Peyer's patch (tissue), 4 donors: ENCODE measurements around the gene SPAG16. TPM values are rescaled to one million over a fixed set of nuclear protein-coding genes. Genes with fewer than 3 reads are reported as not detected.

Source experiments
- DNase-seq, 3 donors: peaks; one replicate each; pipeline ENCODE4 v3.0.0-alpha.2; 2017 to 2019
- H3K27ac ChIP-seq, 4 donors: fragments of 200-600 bp; sonication (generic); one replicate each; pipeline ENCODE4 v1.5.1; 2016 to 2019
- H3K27me3 ChIP-seq, 2 donors: fragments of 200-600 bp; sonication (generic); one replicate each; pipeline ENCODE4 v1.5.1; 2019
- H3K36me3 ChIP-seq, 3 donors: fragments of 200-600 bp; sonication (generic); one replicate each; pipeline ENCODE4 v1.5.1; 2016 to 2019
- H3K4me1 ChIP-seq, 4 donors: fragments of 200-600 bp; sonication (generic); one replicate each; pipeline ENCODE4 v1.5.1; 2016 to 2019
- H3K4me3 ChIP-seq, 4 donors: fragments of 200-600 bp; sonication (generic); 1 replicate in 3 of 4; 2 replicates in 1 of 4; pipeline ENCODE4 v1.5.1; 2016 to 2019; ENCODE audit warnings: mild to moderate bottlenecking in 1 of 4
- H3K9me3 ChIP-seq, 4 donors: fragments of 200-600 bp; sonication (generic); one replicate each; pipeline ENCODE4 v1.5.1; 2016 to 2019; ENCODE audit warnings: mild to moderate bottlenecking in 1 of 4
- POLR2A ChIP-seq, 2 donors: fragments of 450-650 bp; IDR thresholded peaks; one replicate each; pipeline ENCODE4 v1.5.1; 2017; ENCODE audit warnings: antibody characterized with exemption in 2 of 2, mild to moderate bottlenecking in 2 of 2, moderate library complexity in 2 of 2
- total RNA-seq, 4 donors: library from RNA; depleted of rRNA; stranded (reverse); fragments of >200 nt; gene quantifications; one replicate each; pipeline ENCODE4 v1.1.0, GENCODE V29; 2016
- TF ChIP-seq, protein P1 (sequence below), 6 experiments: fragments of 450-650 bp in 4 of 6; fragments of 200-600 bp in 2 of 6; sonication (generic) in 1 of 6; IDR thresholded peaks; one replicate each; pipeline ENCODE4 v1.5.1; 2017 to 2019; ENCODE audit warnings: antibody characterized with exemption in 6 of 6, mild to moderate bottlenecking in 3 of 6, moderate library complexity in 1 of 6

Gene SPAG16
- total RNA-seq, 4 donors from 2014 or later: 5.5 to 43.7 (median 10.0) TPM

DNA sequence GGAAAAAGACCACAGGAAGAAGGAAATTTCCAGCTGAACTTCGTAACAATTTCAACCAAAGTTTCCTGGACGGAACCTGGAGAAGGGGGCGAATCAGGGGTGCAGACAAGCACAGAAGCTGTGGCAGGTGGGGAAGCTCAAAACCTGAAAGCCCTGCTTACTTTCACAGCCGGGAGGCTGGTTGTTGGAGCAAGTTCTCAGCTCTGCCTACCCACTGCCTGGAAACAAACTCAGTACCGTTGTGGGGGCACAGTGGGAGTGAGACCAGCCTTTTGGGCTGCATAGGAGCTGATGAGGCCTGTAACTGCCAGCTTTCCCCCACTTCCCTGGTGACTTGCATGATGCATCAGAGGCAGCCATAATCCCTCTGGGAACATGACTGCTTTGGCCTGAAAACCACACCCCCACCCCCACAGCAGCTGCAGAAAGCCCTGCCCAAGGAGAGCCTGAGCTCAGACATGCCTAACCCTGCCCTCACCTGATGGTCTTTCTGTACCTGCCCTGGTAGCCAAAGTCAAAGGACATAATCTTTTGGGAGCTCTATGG lies 919.6 kb downstream of the SPAG16 start:
- H3K36me3 ChIP-seq: no peaks in the 10 kb centered on the region
- no peaks in the 10 kb centered on the region for H3K4me1 ChIP-seq
- H3K4me3 ChIP-seq: no peak overlapping the region
- no peak for TF ChIP-seq POLR2A (IDR thresholded peaks at IDR 0.05)
- TF ChIP-seq, protein P1, sequence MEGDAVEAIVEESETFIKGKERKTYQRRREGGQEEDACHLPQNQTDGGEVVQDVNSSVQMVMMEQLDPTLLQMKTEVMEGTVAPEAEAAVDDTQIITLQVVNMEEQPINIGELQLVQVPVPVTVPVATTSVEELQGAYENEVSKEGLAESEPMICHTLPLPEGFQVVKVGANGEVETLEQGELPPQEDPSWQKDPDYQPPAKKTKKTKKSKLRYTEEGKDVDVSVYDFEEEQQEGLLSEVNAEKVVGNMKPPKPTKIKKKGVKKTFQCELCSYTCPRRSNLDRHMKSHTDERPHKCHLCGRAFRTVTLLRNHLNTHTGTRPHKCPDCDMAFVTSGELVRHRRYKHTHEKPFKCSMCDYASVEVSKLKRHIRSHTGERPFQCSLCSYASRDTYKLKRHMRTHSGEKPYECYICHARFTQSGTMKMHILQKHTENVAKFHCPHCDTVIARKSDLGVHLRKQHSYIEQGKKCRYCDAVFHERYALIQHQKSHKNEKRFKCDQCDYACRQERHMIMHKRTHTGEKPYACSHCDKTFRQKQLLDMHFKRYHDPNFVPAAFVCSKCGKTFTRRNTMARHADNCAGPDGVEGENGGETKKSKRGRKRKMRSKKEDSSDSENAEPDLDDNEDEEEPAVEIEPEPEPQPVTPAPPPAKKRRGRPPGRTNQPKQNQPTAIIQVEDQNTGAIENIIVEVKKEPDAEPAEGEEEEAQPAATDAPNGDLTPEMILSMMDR (IDR thresholded peaks at IDR 0.05): no peak
- no peaks in the 10 kb centered on the region for H3K27me3 ChIP-seq
- no peaks in the 10 kb centered on the region for H3K9me3 ChIP-seq
- H3K27ac ChIP-seq: no peak overlapping the region
- DNase-seq: no peak

DNA sequence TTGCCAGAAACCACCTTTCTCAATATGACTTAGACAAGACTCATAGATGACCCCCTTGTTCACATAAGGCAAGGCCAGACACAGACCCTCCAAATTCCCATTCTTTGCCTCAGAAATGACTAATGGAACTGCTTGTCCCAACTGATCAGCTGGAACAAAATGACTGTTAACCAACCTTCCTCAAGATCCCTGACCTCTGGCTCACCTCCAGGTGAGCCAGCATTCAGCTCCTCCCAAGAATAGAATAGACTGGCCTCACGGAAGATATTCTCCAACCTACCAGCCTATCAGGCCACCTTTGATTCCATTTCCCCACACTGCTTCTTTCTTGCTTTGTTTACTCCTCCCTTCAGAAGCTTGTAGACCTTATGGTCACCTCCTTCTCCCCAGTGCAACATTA lies 930.8 kb downstream of the SPAG16 start:
- Histone ChIP-seq H3K36me3 (no peaks in the 10 kb centered on the region), H3K27ac (no peak overlapping the region), H3K27me3 (no peaks in the 10 kb centered on the region), H3K9me3 (no peaks in the 10 kb centered on the region), H3K4me3 (no peak overlapping the region), H3K4me1 (no peaks in the 10 kb centered on the region)
- DNase-seq: no peak
- TF ChIP-seq, protein P1 (IDR thresholded peaks at IDR 0.05): no peak
- no peak for TF ChIP-seq POLR2A (IDR thresholded peaks at IDR 0.05)

DNA sequence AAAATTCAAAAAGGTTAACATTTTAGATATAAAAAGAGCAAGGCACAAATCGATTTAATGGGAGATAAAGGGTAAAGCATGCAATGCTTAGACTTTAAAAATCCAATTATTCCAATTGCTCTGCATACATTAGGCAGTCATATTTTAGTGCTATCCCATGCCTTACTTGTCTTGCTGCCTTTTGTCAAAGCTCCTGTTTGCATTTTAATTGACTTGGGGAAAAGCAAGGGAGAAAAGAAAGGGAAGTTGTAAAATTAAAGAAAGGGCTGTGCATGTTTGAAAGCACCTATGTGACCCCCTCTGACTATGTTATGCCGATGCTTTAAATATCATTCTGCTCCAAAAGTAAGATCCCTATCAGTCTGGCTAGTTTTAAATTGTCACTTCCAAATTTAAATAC lies 932.9 kb downstream of the SPAG16 start:
- DNase-seq: no peak
- Histone ChIP-seq H3K27me3 (no peaks in the 10 kb centered on the region), H3K9me3 (no peaks in the 10 kb centered on the region), H3K4me1 (no peaks in the 10 kb centered on the region), H3K4me3 (no peak overlapping the region), H3K36me3 (no peaks in the 10 kb centered on the region), H3K27ac (no peak overlapping the region)
- TF ChIP-seq, protein P1 (IDR thresholded peaks at IDR 0.05): no peak
- TF ChIP-seq POLR2A (IDR thresholded peaks at IDR 0.05): no peak

DNA sequence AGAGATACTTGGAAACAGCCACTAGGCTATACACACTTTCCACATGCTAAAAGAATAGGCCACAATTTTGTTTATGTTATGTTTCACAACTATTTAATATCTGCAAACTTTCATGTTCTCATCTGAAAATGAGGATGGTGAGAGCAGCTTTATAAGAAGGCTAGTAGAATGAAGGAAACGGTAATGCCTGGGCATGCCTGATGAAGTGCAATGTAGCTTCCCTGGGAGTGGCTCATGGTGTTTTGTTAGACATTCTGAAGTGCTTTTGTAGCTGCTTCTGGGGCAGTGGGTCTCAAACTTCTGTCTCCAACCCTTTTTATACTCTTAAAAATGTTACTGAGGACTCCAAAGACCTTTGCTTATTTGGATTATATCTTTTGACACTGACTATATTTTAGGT lies 933.3 kb downstream of the SPAG16 start:
- no peak for TF ChIP-seq POLR2A (IDR thresholded peaks at IDR 0.05)
- TF ChIP-seq, protein P1 (IDR thresholded peaks at IDR 0.05): no peak
- H3K27me3 ChIP-seq: no peaks in the 10 kb centered on the region
- no peaks in the 10 kb centered on the region for H3K36me3 ChIP-seq

DNA sequence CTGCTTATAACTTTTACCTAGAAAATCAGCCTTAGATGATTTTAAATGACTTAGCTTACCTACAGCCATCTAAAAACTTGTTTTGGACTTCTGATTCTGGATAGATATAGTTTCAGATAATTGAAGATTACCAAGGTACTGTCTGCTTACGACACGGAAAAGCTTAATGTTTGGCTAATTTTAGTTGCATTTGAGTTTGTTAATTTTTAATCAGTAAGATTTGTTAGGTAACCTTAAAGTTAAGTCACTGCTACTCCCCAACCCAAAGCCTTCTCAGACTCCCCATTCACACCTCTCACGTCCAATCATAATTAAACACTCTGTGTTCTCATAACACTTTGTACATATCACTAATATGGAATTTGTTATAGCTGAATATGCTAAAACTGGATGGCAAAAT lies 936.0 kb downstream of the SPAG16 start:
- no peak for DNase-seq
- Histone ChIP-seq H3K9me3 (no peaks in the 10 kb centered on the region), H3K4me3 (no peak overlapping the region), H3K36me3 (no peaks in the 10 kb centered on the region), H3K27ac (no peak overlapping the region), H3K27me3 (no peaks in the 10 kb centered on the region), H3K4me1 (no peaks in the 10 kb centered on the region)
- no peak for TF ChIP-seq POLR2A (IDR thresholded peaks at IDR 0.05)
- TF ChIP-seq, protein P1 (IDR thresholded peaks at IDR 0.05): no peak

More for the DNA sequence above, 933.3 kb downstream of the SPAG16 start:
- no peaks in the 10 kb centered on the region for H3K4me1 ChIP-seq
- no peaks in the 10 kb centered on the region for H3K9me3 ChIP-seq
- no peak overlapping the region for H3K4me3 ChIP-seq
- DNase-seq: no peak
- no peak overlapping the region for H3K27ac ChIP-seq

DNA sequence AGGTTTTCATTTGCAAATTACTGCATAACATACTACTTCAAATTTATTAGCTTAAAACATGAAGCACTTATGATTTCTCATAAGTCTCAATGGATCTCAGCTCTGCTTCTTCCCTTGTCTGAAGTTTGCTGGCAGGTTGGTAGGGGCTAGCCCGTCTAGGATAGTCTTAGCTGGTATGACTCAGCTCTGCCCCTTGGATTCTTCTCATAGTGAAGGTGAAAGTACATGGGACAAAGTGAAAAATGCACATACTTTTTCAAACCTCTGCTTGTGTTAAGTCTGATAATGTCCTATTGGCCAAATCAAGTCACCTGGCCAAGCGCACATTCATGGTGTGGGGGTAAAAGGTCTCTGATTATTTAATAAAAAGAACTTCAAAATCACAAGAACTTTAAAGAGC lies 941.8 kb downstream of the SPAG16 start:
- Histone ChIP-seq H3K9me3 (no peaks in the 10 kb centered on the region), H3K27me3 (no peaks in the 10 kb centered on the region), H3K27ac (no peak overlapping the region), H3K4me3 (no peak overlapping the region), H3K36me3 (no peaks in the 10 kb centered on the region), H3K4me1 (no peaks in the 10 kb centered on the region)
- TF ChIP-seq, protein P1 (IDR thresholded peaks at IDR 0.05): no peak
- TF ChIP-seq POLR2A (IDR thresholded peaks at IDR 0.05): no peak
- no peak for DNase-seq
